ENCODE data around the gene CBX5.
A peak's percentile ranks its signal among the peaks of the same experiment; 100 is the strongest.

DNA sequence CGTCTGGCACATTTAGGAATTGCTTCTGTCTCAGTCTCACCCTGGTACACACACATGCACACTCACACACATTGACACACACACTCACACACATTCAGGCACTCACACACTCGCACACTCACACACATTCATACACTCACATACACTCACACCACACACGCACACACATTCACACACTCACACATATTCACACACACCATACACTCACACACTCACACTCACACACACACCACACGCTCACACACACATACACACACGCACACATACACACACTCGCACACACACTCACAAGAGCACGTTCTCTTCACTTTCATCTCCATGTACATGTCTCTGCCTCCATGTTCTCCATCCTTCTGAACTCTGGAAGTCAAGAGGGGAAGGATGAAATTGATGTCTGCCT is 68.0 kb downstream of the CBX5 start:
- TF ChIP-seq EP300 (IDR thresholded peaks at IDR 0.05), result no peak
- TF ChIP-seq, protein P1, sequence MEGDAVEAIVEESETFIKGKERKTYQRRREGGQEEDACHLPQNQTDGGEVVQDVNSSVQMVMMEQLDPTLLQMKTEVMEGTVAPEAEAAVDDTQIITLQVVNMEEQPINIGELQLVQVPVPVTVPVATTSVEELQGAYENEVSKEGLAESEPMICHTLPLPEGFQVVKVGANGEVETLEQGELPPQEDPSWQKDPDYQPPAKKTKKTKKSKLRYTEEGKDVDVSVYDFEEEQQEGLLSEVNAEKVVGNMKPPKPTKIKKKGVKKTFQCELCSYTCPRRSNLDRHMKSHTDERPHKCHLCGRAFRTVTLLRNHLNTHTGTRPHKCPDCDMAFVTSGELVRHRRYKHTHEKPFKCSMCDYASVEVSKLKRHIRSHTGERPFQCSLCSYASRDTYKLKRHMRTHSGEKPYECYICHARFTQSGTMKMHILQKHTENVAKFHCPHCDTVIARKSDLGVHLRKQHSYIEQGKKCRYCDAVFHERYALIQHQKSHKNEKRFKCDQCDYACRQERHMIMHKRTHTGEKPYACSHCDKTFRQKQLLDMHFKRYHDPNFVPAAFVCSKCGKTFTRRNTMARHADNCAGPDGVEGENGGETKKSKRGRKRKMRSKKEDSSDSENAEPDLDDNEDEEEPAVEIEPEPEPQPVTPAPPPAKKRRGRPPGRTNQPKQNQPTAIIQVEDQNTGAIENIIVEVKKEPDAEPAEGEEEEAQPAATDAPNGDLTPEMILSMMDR (IDR thresholded peaks at IDR 0.05), result no peak
- TF ChIP-seq POLR2A (IDR thresholded peaks at IDR 0.05), result peak in 1 of 4 donors; percentile 20

Measured in stomach (tissue), 4 donors.